Activated CD8-positive, alpha-beta memory T cell treated with anti-CD3 and anti-CD28 coated beads, Interleukin-2, amount 50 U/mL, for 48 hours (primary cell): ENCODE measurements around the gene ZFYVE28.
"Not testable (repeated sequence)": the region's sequence is repeated elsewhere in the genome, so short reads cannot be mapped to it uniquely, and the experiment has no call there.

Experiments used
- DNase-seq: peaks from one replicate; pipeline ENCODE4 v3.0.0-alpha.2; 2020

The ZFYVE28 gene

DNA sequence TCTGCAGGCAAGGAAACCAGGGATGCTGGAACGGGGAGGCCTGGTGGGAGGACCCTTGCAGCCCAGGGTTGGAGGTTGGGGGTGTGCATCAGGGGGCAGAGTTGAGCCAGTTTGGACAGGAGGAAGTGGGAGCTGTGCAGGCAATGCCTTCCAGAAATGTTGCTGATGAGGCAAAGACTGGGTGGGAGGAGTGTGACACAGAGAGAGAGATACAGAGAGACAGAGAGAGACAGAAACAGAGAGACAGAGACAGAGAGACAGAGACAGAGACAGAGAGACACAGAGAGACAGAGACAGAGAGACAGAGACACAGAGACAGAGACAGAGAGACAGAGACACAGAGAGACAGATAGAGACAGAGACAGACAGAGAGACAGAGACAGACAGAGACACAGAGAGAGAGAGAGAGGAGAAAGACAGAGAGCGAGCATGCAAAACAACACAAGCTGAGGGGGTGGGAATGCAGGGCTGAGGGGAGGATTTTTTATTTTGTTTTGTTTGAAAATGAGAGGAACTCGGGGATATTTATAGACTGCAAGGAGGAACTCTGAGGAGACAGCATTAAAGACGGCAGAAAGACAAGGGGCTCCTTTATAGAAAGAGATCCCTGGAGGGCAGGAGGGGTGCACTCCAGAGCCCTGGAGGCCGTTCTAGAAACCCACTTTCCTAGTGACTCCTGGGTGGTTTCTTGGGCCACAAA, 174.6 kb downstream of the ZFYVE28 start:
- peak; percentile 53 for DNase-seq

GRCh38 chr4:2241410-2242353, 176.8 kb downstream of the ZFYVE28 start, which contains the start of the genes HAUS3 and POLN:
TSS of gene HAUS3 (minus strand) at chr4:2242121. CDS start at chr4:2240946, 1,175 bp downstream.
TSS of gene POLN (minus strand) at chr4:2242121. CDS start at chr4:2229231, 12,890 bp downstream.
- DNase-seq: peak; percentile 99

GRCh38 chr4:2241003-2241402, 177.4 kb downstream of the ZFYVE28 start:
- no peak for DNase-seq

GRCh38 chr4:2236944-2237666, 181.3 kb downstream of the ZFYVE28 start:
- no peak for DNase-seq

DNA sequence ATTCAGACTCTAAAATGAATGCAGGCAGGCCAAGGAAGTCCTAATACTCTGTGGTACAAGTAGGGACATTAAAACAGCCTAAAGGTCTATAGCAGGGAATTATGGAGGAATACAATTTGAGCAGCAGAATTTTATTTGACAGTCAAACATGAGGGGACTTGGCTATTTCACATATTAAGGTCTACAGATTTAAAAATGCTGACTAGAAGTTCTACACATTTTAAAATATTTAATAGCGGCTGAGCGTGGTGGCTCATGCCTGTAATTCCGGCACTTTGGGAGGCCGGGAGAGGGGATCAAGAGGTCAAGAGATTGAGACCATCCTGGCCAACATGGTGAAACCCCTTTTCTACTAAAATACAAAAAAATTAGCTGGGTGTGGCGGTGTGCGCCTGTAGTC, 187.4 kb downstream of the ZFYVE28 start:
- no peak for DNase-seq

DNA sequence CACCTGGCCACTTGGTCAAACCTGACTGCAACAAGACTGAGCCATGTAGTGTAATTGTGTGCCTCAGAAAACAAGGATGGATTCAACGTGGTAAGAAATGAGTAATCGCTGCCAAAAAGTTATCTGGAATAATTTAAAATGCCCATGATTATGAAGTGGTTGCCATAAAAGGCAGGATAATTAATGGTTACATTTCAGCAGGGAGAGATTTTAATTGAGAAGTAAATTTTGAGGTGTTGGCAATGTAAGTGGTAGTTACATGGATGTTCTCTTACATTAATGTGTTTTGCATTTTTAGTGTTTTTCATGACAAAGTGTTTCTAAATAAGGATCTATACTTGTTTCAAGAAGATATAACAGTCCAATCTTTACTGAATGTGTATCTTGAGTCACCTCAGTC, 192.2 kb downstream of the ZFYVE28 start:
- no peak for DNase-seq

- no peak for DNase-seq
Measured at GRCh38 chr4:2222838-2223237, 195.6 kb downstream of the ZFYVE28 start.

- not testable (repeated sequence) for DNase-seq
Measured at GRCh38 chr4:2221378-2221777, 197.1 kb downstream of the ZFYVE28 start.

GRCh38 chr4:2220016-2220630, 198.3 kb downstream of the ZFYVE28 start:
- peak; percentile 88 for DNase-seq
